DND-41 (cell line): ENCODE measurements around the gene HNRNPD.
"Not testable (repeated sequence)": the region's sequence is repeated elsewhere in the genome, so short reads cannot be mapped to it uniquely, and the experiment has no call there.

Experiments
- ATAC-seq: fragments of 200-7000 bp; cut with Tn5 transposase; 3 replicates; pipeline ENCODE4 v1.9.1; 2021; ENCODE audit warnings: low read depth; ENCODE audit not compliant: insufficient read depth
- DNase-seq: peaks from one replicate; pipeline ENCODE4 v3.0.0-alpha.2; 2020
- H2AFZ ChIP-seq: 2 replicates; pipeline ENCODE4 v1.6.0; 2012; ENCODE audit warnings: low read depth, low read length
- H3K27ac ChIP-seq: 2 replicates; pipeline ENCODE4 v1.5.1; 2012; ENCODE audit warnings: low read length, inconsistent platforms
- H3K27me3 ChIP-seq: fragments of 200-600 bp; sonication (generic); 2 replicates; pipeline ENCODE4 v1.6.0; 2012; ENCODE audit warnings: low read length, mild to moderate bottlenecking, inconsistent platforms; ENCODE audit not compliant: insufficient read depth, poor library complexity
- H3K36me3 ChIP-seq: 2 replicates; pipeline ENCODE4 v1.5.1; 2012; ENCODE audit warnings: low read length, inconsistent platforms; ENCODE audit not compliant: insufficient read depth
- H3K4me1 ChIP-seq: 2 replicates; pipeline ENCODE4 v1.5.1; 2012; ENCODE audit warnings: mild to moderate bottlenecking, low read length; ENCODE audit not compliant: insufficient read depth
- H3K4me2 ChIP-seq: 2 replicates; pipeline ENCODE4 v1.6.0; 2012; ENCODE audit warnings: mild to moderate bottlenecking, moderate library complexity, low read length, inconsistent platforms; ENCODE audit not compliant: insufficient read depth
- H3K4me3 ChIP-seq, 2 experiments: fragments of 200-600 bp in 1 of 2; shearing (Covaris generic) in 1 of 2; 2 replicates each; pipeline ENCODE4 v1.5.1; 2012 to 2016; ENCODE audit warnings: inconsistent platforms in 2 of 2, low read length in 2 of 2, mild to moderate bottlenecking in 2 of 2, low read depth in 1 of 2, moderate library complexity in 1 of 2
- H3K79me2 ChIP-seq: 2 replicates; pipeline ENCODE4 v1.6.0; 2012; ENCODE audit warnings: low read length, inconsistent platforms; ENCODE audit not compliant: insufficient read depth
- H3K9ac ChIP-seq: 2 replicates; pipeline ENCODE4 v1.6.0; 2012; ENCODE audit warnings: low read depth, mild to moderate bottlenecking, inconsistent platforms, low read length, moderate library complexity
- H3K9me3 ChIP-seq: 2 replicates; pipeline ENCODE4 v1.5.1; 2012; ENCODE audit warnings: low read length, moderate library complexity, mild to moderate bottlenecking, inconsistent platforms; ENCODE audit not compliant: insufficient read depth, severe bottlenecking
- H4K20me1 ChIP-seq: 2 replicates; pipeline ENCODE4 v1.6.0; 2012; ENCODE audit warnings: low read length; ENCODE audit not compliant: insufficient read depth
- EZH2 ChIP-seq: IDR thresholded peaks from 3 replicates; pipeline ENCODE4 v1.6.1; 2012; ENCODE audit warnings: borderline replicate concordance, low read depth, mild to moderate bottlenecking, moderate library complexity, low read length, inconsistent platforms; ENCODE audit not compliant: severe bottlenecking
- TF ChIP-seq, protein P1 (sequence below): IDR thresholded peaks from 2 replicates; pipeline ENCODE4 v1.5.1; 2012; ENCODE audit warnings: borderline replicate concordance, low read length, moderate library complexity, mild to moderate bottlenecking; ENCODE audit not compliant: poor library complexity, severe bottlenecking; ENCODE audit errors: extremely low read depth

HNRNPD gene

GRCh38 chr4:82397527-82397926 lies 23.7 kb upstream of the HNRNPD start:
- H3K27ac ChIP-seq, result no peak overlapping the region
- peaks cover 2% of the 10 kb centered on the region for H3K27me3 ChIP-seq
- ATAC-seq (no peak; the same call in 2 of the 3 replicates), DNase-seq (no peak)
- H3K4me2 ChIP-seq, result no peak overlapping the region
- no peak overlapping the region for H2AFZ ChIP-seq
- H3K4me3 ChIP-seq, result no peak overlapping the region
- H3K9me3 ChIP-seq, result no peaks in the 10 kb centered on the region
- TF ChIP-seq, protein P1, sequence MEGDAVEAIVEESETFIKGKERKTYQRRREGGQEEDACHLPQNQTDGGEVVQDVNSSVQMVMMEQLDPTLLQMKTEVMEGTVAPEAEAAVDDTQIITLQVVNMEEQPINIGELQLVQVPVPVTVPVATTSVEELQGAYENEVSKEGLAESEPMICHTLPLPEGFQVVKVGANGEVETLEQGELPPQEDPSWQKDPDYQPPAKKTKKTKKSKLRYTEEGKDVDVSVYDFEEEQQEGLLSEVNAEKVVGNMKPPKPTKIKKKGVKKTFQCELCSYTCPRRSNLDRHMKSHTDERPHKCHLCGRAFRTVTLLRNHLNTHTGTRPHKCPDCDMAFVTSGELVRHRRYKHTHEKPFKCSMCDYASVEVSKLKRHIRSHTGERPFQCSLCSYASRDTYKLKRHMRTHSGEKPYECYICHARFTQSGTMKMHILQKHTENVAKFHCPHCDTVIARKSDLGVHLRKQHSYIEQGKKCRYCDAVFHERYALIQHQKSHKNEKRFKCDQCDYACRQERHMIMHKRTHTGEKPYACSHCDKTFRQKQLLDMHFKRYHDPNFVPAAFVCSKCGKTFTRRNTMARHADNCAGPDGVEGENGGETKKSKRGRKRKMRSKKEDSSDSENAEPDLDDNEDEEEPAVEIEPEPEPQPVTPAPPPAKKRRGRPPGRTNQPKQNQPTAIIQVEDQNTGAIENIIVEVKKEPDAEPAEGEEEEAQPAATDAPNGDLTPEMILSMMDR, result no peak
- no peak for TF ChIP-seq EZH2
- H3K36me3 ChIP-seq, result no peaks in the 10 kb centered on the region
- no peaks in the 10 kb centered on the region for H3K79me2 ChIP-seq
- H4K20me1 ChIP-seq, result no peaks in the 10 kb centered on the region
- no peak overlapping the region for H3K9ac ChIP-seq
- H3K4me1 ChIP-seq, result no peaks in the 10 kb centered on the region

DNA sequence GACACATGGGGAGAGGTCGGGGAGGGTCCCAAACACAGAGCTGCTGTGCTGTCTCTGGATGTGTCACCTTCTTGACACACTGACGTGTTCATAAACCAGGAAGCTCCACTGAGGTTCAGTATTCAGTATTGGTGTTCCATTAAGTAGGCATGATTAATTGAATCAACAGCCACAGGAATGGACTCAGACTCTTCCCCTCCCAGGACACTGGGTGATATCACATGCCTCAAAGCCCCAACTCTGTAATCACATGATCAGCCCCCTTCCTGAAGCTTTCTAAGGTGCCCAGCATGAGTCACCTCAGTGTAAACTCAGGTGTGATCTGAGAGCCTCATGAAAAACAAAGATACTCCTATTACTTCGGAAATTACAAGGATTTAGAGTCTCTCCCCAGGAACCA lies 21.1 kb upstream of the HNRNPD start:
- Histone ChIP-seq H3K9ac (no peak overlapping the region), H2AFZ (no peak overlapping the region), H3K36me3 (no peaks in the 10 kb centered on the region), H3K4me3 (no peak overlapping the region), H3K27me3 (no peaks in the 10 kb centered on the region), H3K79me2 (no peaks in the 10 kb centered on the region), H3K4me2 (no peak overlapping the region), H3K27ac (no peak overlapping the region), H3K4me1 (no peaks in the 10 kb centered on the region), H3K9me3 (no peaks in the 10 kb centered on the region), H4K20me1 (no peaks in the 10 kb centered on the region)
- DNase-seq (no peak), ATAC-seq (no peak)
- TF ChIP-seq EZH2, result no peak
- TF ChIP-seq, protein P1, result no peak

DNA sequence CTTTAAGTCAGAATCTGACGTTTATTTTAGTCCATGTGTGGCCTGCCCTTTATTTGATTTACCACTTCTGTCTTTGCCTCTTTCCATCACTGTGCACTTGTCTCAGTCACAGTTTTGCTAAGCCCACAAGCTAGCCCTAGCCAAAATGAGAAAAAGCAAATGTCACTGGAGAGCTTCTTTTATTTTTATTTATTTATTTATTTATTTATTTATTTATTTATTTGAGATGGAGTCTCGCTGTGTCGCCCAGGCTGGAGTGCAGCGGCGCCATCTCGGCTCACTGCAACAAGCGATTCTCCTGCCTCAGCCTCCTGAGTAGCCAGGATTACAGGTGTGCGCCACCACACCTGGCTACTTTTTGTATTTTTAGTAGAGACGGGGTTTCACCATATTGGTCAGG lies 16.3 kb upstream of the HNRNPD start:
- H3K4me1 ChIP-seq, H3K79me2 ChIP-seq, H3K27ac ChIP-seq, H3K4me3 ChIP-seq, H3K36me3 ChIP-seq, H3K9me3 ChIP-seq, DNase-seq, H3K9ac ChIP-seq, H3K27me3 ChIP-seq, H4K20me1 ChIP-seq, ATAC-seq, H2AFZ ChIP-seq, H3K4me2 ChIP-seq: not testable (repeated sequence)

- no peak for DNase-seq
- no peak overlapping the region for H3K27ac ChIP-seq
- H3K4me2 ChIP-seq, result no peak overlapping the region
- H3K4me1 ChIP-seq, result no peaks in the 10 kb centered on the region
- H3K9ac ChIP-seq, result no peak overlapping the region
- no peak overlapping the region for H3K4me3 ChIP-seq
- H3K27me3 ChIP-seq, result no peaks in the 10 kb centered on the region
- no peaks in the 10 kb centered on the region for H3K36me3 ChIP-seq
- no peaks in the 10 kb centered on the region for H4K20me1 ChIP-seq
- H3K79me2 ChIP-seq, result no peaks in the 10 kb centered on the region
- H3K9me3 ChIP-seq, result peaks cover 3% of the 10 kb centered on the region
- TF ChIP-seq EZH2, result no peak
- TF ChIP-seq, protein P1, result no peak
- no peak for ATAC-seq
- H2AFZ ChIP-seq, result no peak overlapping the region
Observed at GRCh38 chr4:82388405-82388804, 14.6 kb upstream of the HNRNPD start.

DNA sequence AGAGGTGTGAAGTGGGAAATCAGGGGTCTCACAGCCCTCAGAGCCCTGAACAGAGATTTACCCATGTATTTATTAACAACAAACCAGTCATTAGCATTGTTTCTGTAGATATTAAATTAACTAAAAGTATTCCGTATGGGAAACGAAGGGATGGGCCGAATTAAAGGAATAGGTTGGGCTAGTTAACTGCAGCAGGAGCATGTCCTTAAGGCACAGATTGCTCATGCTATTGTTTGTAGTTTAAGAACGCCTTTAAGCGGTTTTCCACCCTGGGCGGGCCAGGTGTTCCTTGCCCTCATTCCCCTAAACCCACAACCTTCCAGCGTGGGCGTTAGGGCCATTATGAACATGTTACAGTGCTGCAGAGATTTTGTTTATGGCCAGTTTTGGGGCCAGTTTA lies 12.5 kb upstream of the HNRNPD start:
- H3K36me3 ChIP-seq, H3K9me3 ChIP-seq, H3K27ac ChIP-seq, H3K79me2 ChIP-seq, H3K4me1 ChIP-seq, DNase-seq, H3K4me3 ChIP-seq, H3K27me3 ChIP-seq, H3K4me2 ChIP-seq, H2AFZ ChIP-seq, H3K9ac ChIP-seq, H4K20me1 ChIP-seq, ATAC-seq: not testable (repeated sequence)
